HUDEP-2 (cell line): ENCODE measurements around the gene OTOF.

Experiments used
- DNase-seq, 76 experiments: peaks; one replicate each; lab custom pipeline; 2025; ENCODE audit not compliant: unreplicated experiment in 76 of 76; lab: John Stamatoyannopoulos, UW

OTOF gene

GRCh38 chr2:26477911-26478253 is at the start of gene OTOF:
Gene OTOF (minus strand): TSS chr2:26478124.
- DNase-seq = no peak

GRCh38 chr2:26526589-26526988 is 48.7 kb upstream of the OTOF start:
- no peak for DNase-seq

- no peak for DNase-seq
Observed at GRCh38 chr2:26526105-26526504, 48.2 kb upstream of the OTOF start.

DNA sequence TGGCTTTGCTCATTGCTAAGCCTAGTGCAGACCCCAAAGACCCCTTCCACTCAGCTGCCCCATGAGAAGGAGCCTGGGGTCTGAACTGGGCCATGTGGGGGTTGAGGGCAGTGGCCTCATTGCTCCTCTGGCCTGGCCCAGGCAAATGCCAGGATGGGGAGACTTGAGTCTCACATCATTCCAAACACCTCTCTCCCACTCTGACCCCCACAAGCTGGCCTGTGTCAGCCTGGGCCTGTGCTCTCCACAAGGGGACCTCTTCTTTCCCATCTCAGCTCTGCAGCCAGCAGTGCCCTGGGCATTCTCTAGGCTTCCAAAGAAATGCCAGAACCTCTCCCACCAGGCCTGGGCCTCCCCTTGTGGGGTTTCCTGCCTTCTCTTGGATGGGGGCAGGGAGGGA is 45.8 kb upstream of the OTOF start:
- DNase-seq = no peak

GRCh38 chr2:26522751-26523171 is 44.8 kb upstream of the OTOF start:
- no peak for DNase-seq

- no peak for DNase-seq
Observed at GRCh38 chr2:26522325-26522724, 44.4 kb upstream of the OTOF start.

GRCh38 chr2:26521913-26522180 is 43.9 kb upstream of the OTOF start:
- DNase-seq = no peak

DNA sequence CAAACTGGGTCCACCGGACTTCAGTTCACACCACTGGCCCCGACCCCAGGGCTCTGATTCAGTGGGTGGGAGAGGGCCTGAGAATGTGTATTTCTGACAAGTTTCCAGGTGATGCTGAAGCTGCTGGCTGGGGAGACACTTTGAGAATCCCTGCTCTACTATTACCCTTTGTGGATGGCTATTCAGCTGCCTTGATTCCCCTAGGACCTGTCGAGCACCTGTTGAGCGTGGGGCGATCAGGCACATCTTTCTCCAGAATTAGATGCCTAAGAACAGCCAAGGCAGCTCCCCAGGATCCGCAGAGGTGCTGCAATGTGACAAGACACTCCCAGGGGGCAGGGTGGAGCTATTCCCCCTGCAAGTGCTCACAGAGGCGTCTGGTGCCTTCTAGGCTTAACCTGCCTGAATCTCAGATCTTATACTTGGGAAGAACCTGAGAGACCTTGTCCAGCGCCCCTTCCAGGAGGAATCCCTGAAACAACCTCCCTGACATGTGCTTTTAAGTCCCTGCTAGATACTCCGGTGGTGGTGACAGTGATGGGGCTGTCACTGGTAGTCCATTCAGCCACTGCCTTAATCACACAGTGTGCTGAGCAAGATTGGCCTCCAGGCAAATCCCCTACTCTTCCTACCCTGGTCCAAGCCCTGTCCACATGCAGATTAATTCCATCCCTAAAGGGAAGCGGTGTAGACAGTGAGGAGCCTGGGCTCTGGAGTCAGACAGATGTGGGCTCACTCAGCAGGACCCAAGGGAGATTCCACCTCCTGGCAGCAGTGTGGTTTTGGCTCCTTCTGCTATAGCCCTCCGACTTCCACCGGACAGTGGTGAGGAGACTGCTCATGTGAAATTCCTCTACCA is 43.4 kb upstream of the OTOF start:
- peak in 14 of 76 experiments; percentile 2 to 50 (median 10) for DNase-seq

GRCh38 chr2:26520148-26520449 is 42.2 kb upstream of the OTOF start:
- DNase-seq = no peak

DNA sequence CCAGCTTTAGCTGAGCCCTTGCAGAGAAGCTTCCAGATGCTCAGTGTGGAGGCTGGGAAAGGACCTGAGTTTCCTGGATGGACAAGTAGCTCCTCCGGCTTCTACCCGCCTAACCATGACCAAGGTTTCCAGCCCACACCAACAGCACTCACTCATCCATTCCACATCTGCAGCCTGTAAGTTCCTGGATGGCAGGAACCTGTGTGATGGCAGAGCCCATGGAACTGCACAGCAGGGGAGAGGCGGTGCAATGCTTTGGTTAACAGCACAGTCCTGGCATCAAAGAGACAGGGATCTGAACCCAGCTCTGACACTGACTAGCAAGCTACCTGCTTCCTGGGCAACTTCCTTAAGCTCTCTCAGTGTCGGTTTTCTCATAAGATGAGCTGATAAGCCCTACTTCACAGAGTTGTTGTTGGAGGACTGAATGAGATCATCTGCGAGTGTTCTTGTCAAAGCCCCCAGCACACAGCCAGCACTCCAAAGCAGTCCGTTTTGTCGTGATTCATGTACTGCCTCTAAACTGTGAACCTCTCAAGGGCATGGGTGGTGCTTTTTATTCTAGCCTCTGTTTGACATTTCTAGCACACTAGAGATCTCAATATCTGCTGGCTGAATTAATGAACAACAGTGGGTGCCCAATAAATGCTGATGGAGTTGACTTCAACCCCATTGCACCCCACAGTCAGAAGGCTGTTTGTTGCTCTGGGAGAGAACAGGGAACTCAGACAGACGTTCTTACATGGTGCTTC is 41.6 kb upstream of the OTOF start:
- DNase-seq = no peak

DNA sequence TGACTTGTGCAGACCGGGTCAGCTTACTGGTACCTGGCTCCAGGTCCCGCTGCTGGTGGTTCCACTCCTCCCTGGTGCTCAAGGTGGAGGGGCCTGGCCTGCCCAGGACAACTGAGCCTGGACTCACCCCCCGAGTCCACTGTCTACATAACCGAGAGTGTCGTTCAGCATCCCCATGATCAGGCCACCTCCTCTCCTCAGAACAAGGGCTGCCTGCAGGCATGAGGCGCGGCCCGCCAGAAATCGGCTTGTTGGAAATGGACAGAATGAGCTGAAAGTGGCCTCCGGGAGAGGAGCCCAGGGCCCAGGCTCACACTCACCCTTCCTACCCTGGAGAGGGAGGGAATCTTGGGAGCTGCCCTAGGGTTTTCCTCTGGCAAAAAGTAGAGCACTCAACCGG is 38.9 kb upstream of the OTOF start:
- no peak for DNase-seq

GRCh38 chr2:26516246-26516645 is 38.3 kb upstream of the OTOF start:
- DNase-seq = no peak

GRCh38 chr2:26515771-26516170 is 37.8 kb upstream of the OTOF start:
- DNase-seq = no peak

GRCh38 chr2:26514045-26514444 is 36.1 kb upstream of the OTOF start:
- DNase-seq = no peak

DNA sequence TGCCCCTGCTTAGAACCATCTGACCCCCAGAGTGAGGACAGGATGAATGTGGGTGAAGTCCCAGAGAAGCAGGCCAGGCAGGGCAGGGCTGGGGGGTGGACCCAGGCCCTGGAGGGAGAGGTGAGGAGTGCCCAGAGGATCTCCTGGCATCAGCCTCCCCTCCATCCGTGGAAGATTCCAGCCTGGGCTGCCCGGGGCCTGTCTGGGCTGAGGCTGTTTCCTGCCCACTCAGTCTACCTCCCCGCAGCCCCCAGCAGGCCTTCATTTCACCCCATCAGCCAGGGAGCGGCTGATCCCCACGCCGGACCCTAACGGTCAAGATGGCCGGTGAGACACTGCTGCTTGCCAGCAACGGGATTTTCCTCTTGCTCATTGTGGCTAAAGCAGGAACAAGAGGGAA is 35.3 kb upstream of the OTOF start:
- DNase-seq = no peak

- DNase-seq = no peak
Observed at GRCh38 chr2:26511466-26511865, 33.5 kb upstream of the OTOF start.

DNA sequence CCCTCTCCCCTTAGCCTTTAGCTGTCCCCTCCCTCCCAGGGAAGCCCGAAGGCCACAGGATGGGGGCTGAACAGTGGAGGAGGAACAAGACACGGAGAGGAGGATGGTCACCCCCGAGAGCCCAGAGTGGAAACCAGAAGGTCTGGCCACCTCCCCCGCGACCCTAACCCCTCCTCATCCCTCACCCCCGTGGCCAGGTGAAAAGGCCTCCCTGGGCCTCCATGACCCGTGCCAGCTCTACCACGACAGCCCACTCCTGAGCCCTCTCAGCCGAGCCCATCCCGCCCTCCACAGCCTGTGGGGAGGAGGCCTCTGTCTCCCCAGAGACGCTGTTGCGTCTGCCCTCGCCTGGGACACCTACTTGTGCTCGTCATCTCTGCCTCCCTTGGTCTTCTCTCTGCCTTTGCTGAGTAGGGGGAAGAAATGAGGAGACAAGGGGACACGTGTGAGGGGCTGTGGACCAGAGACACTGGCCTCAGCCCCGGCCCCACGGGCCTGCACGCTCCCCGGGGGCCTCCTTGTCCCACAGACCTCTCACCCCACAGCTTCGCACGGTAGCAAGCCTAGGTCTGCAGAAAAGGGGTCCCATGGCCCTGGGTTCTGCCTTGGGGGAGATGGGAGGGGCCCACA is 32.5 kb upstream of the OTOF start:
- DNase-seq = no peak

GRCh38 chr2:26509141-26509540 is 31.2 kb upstream of the OTOF start:
- DNase-seq = no peak

GRCh38 chr2:26507932-26508331 is 30.0 kb upstream of the OTOF start:
- no peak for DNase-seq

- DNase-seq = no peak
Observed at GRCh38 chr2:26507088-26507487, 29.2 kb upstream of the OTOF start.

GRCh38 chr2:26506279-26506678 is 28.4 kb upstream of the OTOF start:
- no peak for DNase-seq

DNA sequence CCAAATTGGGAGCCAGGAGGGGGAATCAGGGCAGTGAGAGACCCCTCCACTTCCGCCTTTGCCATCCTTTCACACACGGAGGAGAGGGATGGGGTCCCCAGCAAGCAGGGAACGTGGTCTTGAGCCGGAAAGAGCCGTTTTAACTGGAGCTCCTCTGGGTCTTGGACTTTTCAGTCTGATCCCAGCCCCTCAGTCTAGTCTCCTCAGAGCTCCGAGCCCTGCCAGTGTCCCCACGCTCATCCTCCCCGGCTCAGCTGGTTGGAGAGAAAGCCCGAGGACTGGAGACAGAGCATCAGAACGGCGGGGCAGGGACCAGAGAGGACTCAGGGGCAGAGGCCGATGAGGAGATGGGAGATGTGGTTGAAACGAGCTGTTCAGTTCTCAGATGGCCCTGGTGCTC is 26.1 kb upstream of the OTOF start:
- no peak for DNase-seq
